ENCODE measurements around the gene ADAMTS1. TPM values are rescaled to one million over a fixed set of nuclear protein-coding genes. Genes with fewer than 3 reads are reported as not detected.

ADAMTS1 gene
- total and polyA plus RNA-seq, 2 of the 4 experiments (the other 2 are of a cell fraction) = 116 to 317 TPM

GRCh38 chr21:26865857-26866256 is 20.6 kb upstream of the ADAMTS1 start:
- no peak overlapping the region for H3K4ac ChIP-seq (ENCODE audit: low read depth, low read length)
- no peak overlapping the region for H2BK120ac ChIP-seq (ENCODE audit: low read depth, low read length)
- H2AFZ ChIP-seq (replicated peaks; ENCODE audit: low read length, poor library complexity) = no peak overlapping the region
- H3K23ac ChIP-seq (ENCODE audit: low read depth, low read length) = no peak overlapping the region
- WGBS, 2 experiments (ENCODE audit: extremely low coverage in 2 of 2, insufficient read length in 1 of 2) = no CpG with 5 or more reads among the region's 3 CpGs
- dilution Hi-C loops (cut with HindIII; ENCODE audit: low sequenced_read_pairs, unreplicated experiment) = no loop called here
- H3K9me3 ChIP-seq (ENCODE audit: control insufficient read depth, insufficient read depth, low read length) = 0 out of 2 replicates have a peak, but pooled peaks cover 1% of the 10 kb centered on the region
- H4K20me1 ChIP-seq (ENCODE audit: insufficient read depth, low read length) = no peaks in the 10 kb centered on the region
- no peak overlapping the region for H3K14ac ChIP-seq (replicated peaks; ENCODE audit: low read depth, low read length)
- in situ Hi-C loops (cut with MboI; ENCODE audit: low sequenced_read_pairs) = no loop called here
- no peaks in the 10 kb centered on the region for H3K9me1 ChIP-seq (ENCODE audit: insufficient read depth, low read length)
- H3K18ac ChIP-seq (ENCODE audit: low read depth, low read length) = no peak overlapping the region; the same call in 1 of the 2 replicates
- no peak overlapping the region for H3K4me2 ChIP-seq (ENCODE audit: low read depth, low read length)
- ChIA-PET POLR2A (ENCODE audit: unreplicated experiment) (no interaction called here), CTCF (interaction anchor here (1.5 kb wide), 1 partner anchor 15 kb away, joined by 3 read pairs; no protein-coding TSS in a partner anchor)
- H3K56ac ChIP-seq (ENCODE audit: extremely low read depth, insufficient read depth, low read length) = no peak overlapping the region
- DNase-seq = no peak
- TF ChIP-seq USF2 (IDR thresholded peaks at IDR 0.05; ENCODE audit: low read depth, low read length) = no peak
- no peak for TF ChIP-seq NFE2L2 (IDR thresholded peaks at IDR 0.05; ENCODE audit: low read depth, low read length)
- TF ChIP-seq MXI1 (IDR thresholded peaks at IDR 0.05; ENCODE audit: borderline replicate concordance, low read depth, low read length) = no peak
- no peak for TF ChIP-seq CEBPB (IDR thresholded peaks at IDR 0.05; ENCODE audit: low read depth, low read length)
- no peak for TF ChIP-seq CHD1 (IDR thresholded peaks at IDR 0.05; ENCODE audit: low read depth, low read length)
- TF ChIP-seq RCOR1 (IDR thresholded peaks at IDR 0.05; ENCODE audit: insufficient replicate concordance, low read length) = no peak
- TF ChIP-seq MAZ (IDR thresholded peaks at IDR 0.05; ENCODE audit: borderline replicate concordance, low read depth, low read length) = no peak
- TF ChIP-seq POLR2A (IDR thresholded peaks at IDR 0.05; ENCODE audit: low read depth, low read length) = no peak
- TF ChIP-seq CTCF (conservative IDR thresholded peaks at IDR 0.05; ENCODE audit: low read depth, low read length) = no peak
- TF ChIP-seq RFX5 (IDR thresholded peaks at IDR 0.05; ENCODE audit: low read depth, low read length) = no peak
- no peak for TF ChIP-seq FOS (IDR thresholded peaks at IDR 0.05; ENCODE audit: low read depth, low read length)
- no peak for TF ChIP-seq MAFK (IDR thresholded peaks at IDR 0.05; ENCODE audit: low read depth, low read length)
- no peak for TF ChIP-seq ELK1 (IDR thresholded peaks at IDR 0.05; ENCODE audit: borderline replicate concordance, low read depth, low read length)
- TF ChIP-seq RAD21 (IDR thresholded peaks at IDR 0.05; ENCODE audit: low read length) = no peak
- no peak overlapping the region for H2AK9ac ChIP-seq (replicated peaks; ENCODE audit: low read depth, low read length, poor library complexity)
- H3K79me1 ChIP-seq (ENCODE audit: low read depth in 1 of 2, low read length in 2 of 2) = no peaks in the 10 kb centered on the region
- H4K91ac ChIP-seq (ENCODE audit: insufficient read depth, low read depth, low read length) = no peak overlapping the region
- no peak overlapping the region for H4K8ac ChIP-seq (ENCODE audit: low read depth in 2 of 2, low read length in 2 of 2)
- BruUV-seq (replicated peaks) = no TSS peak
- H3K27ac ChIP-seq (ENCODE audit: insufficient read depth, low read length) = no peak overlapping the region
- no peak overlapping the region for H2BK20ac ChIP-seq (ENCODE audit: low read depth, low read length)
- no peaks in the 10 kb centered on the region for H3K4me1 ChIP-seq (ENCODE audit: control insufficient read depth, insufficient read depth, low read length)
- no peaks in the 10 kb centered on the region for H3K36me3 ChIP-seq (ENCODE audit: control insufficient read depth, insufficient read depth, low read length)
- H2BK5ac ChIP-seq (ENCODE audit: low read depth, low read length, poor library complexity, severe bottlenecking) = no peak overlapping the region
- no peak for ATAC-seq (ENCODE audit: low read depth)
- no peak overlapping the region for H3K4me3 ChIP-seq (ENCODE audit: insufficient read depth, low read depth, low read length)
- no peak overlapping the region for H2AK5ac ChIP-seq (ENCODE audit: low read depth, low read length)
- H3K9ac ChIP-seq (ENCODE audit: low read depth, low read length) = no peak overlapping the region
- H2BK15ac ChIP-seq (ENCODE audit: low read depth, low read length) = no peak overlapping the region
- no peaks in the 10 kb centered on the region for H3K27me3 ChIP-seq (ENCODE audit: control insufficient read depth, insufficient read depth, low read length)
- H4K5ac ChIP-seq (ENCODE audit: low read depth, low read length) = no peak overlapping the region
- intact Hi-C loops (cut with micrococcal nuclease) = no loop called here
